Neutrophil (primary cell): ENCODE measurements around the gene SMCO1.

Source experiments
- H3K27ac ChIP-seq: fragments of 200-600 bp; sonication (generic); 2 replicates; pipeline ENCODE4 v1.5.1; 2016; ENCODE audit warnings: mild to moderate bottlenecking, moderate library complexity
- H3K27me3 ChIP-seq: fragments of 200-600 bp; sonication (generic); 2 replicates; pipeline ENCODE4 v1.6.0; 2016; ENCODE audit warnings: mild to moderate bottlenecking
- H3K36me3 ChIP-seq: fragments of 200-600 bp; sonication (generic); 2 replicates; pipeline ENCODE4 v1.5.1; 2017
- H3K4me1 ChIP-seq, 2 experiments: fragments of 200-600 bp in 1 of 2; sonication (generic) in 1 of 2; 1 replicate in 1 of 2; 2 replicates in 1 of 2; pipeline versions ENCODE4 v1.5.1 to v1.6.1; 2013 to 2016; ENCODE audit warnings: low read depth in 1 of 2, low read length in 1 of 2, mild to moderate bottlenecking in 1 of 2, moderate library complexity in 1 of 2; ENCODE audit not compliant: control insufficient read depth in 1 of 2, insufficient read depth in 1 of 2
- H3K4me3 ChIP-seq, 2 experiments: fragments of 200-600 bp in 1 of 2; sonication (generic) in 1 of 2; 1 replicate in 1 of 2; 2 replicates in 1 of 2; pipeline ENCODE4 v1.5.1; 2013 to 2016; ENCODE audit warnings: low read depth in 1 of 2, low read length in 1 of 2, mild to moderate bottlenecking in 1 of 2, moderate library complexity in 1 of 2
- H3K9me3 ChIP-seq: fragments of 200-600 bp; sonication (generic); 2 replicates; pipeline ENCODE4 v1.5.1; 2016
- CTCF ChIP-seq: fragments of 200-600 bp; sonication (generic); IDR thresholded peaks from 2 replicates; pipeline ENCODE4 v1.5.1; 2016; ENCODE audit warnings: antibody characterized with exemption

The SMCO1 gene

GRCh38 chr3:196519718-196520082 lies 4.6 kb upstream of the SMCO1 start:
- H3K4me1 ChIP-seq: no peaks in the 10 kb centered on the region
- peaks cover 24% of the 10 kb centered on the region for H3K9me3 ChIP-seq
- no peak for TF ChIP-seq CTCF
- H3K27ac ChIP-seq: no peak overlapping the region
- no peaks in the 10 kb centered on the region for H3K27me3 ChIP-seq
- H3K36me3 ChIP-seq: no peaks in the 10 kb centered on the region
- no peak overlapping the region for H3K4me3 ChIP-seq

- TF ChIP-seq CTCF: peak; percentile 59
- H3K27ac ChIP-seq: no peak overlapping the region
- H3K4me3 ChIP-seq: no peak overlapping the region
- no peaks in the 10 kb centered on the region for H3K36me3 ChIP-seq
- H3K4me1 ChIP-seq: no peaks in the 10 kb centered on the region
- H3K27me3 ChIP-seq: no peaks in the 10 kb centered on the region
- H3K9me3 ChIP-seq: peaks cover 24% of the 10 kb centered on the region
These were observed 4.0 kb upstream of the SMCO1 start for GRCh38 chr3:196518966-196519717.

- no peaks in the 10 kb centered on the region for H3K36me3 ChIP-seq
- H3K4me1 ChIP-seq: no peaks in the 10 kb centered on the region
- H3K27me3 ChIP-seq: no peaks in the 10 kb centered on the region
- TF ChIP-seq CTCF: no peak
- peaks cover 24% of the 10 kb centered on the region for H3K9me3 ChIP-seq
- no peak overlapping the region for H3K4me3 ChIP-seq
- H3K27ac ChIP-seq: no peak overlapping the region
These were observed 2.8 kb upstream of the SMCO1 start for GRCh38 chr3:196517919-196518318.

GRCh38 chr3:196517162-196517800 lies 2.1 kb upstream of the SMCO1 start:
- no peaks in the 10 kb centered on the region for H3K27me3 ChIP-seq
- H3K27ac ChIP-seq: no peak overlapping the region
- TF ChIP-seq CTCF: no peak
- no peak overlapping the region for H3K4me3 ChIP-seq
- H3K4me1 ChIP-seq: no peaks in the 10 kb centered on the region
- peaks cover 24% of the 10 kb centered on the region for H3K9me3 ChIP-seq
- H3K36me3 ChIP-seq: no peaks in the 10 kb centered on the region

- Histone ChIP-seq H3K36me3 (no peaks in the 10 kb centered on the region), H3K27me3 (no peaks in the 10 kb centered on the region), H3K4me3 (no peak overlapping the region), H3K9me3 (peaks cover 14% of the 10 kb centered on the region), H3K4me1 (no peaks in the 10 kb centered on the region), H3K27ac (no peak overlapping the region)
- TF ChIP-seq CTCF: no peak
These were observed 813 bp downstream of the SMCO1 start for GRCh38 chr3:196514350-196514716.
